DOHH2 (cell line): ENCODE results near the gene TXNRD2.

Source experiments
- CTCF ChIP-seq: fragments of 200-600 bp; sonication (generic); IDR thresholded peaks from one replicate; pipeline ENCODE4 v1.5.1; 2014; ENCODE audit warnings: antibody characterized with exemption, mild to moderate bottlenecking, low read depth, low read length; ENCODE audit not compliant: poor library complexity, severe bottlenecking
- EZH2phosphoT487 ChIP-seq: fragments of 200-600 bp; sonication (generic); IDR thresholded peaks from 2 replicates; pipeline ENCODE4 v1.6.1; 2017; ENCODE audit warnings: borderline replicate concordance, mild to moderate bottlenecking, antibody characterized with exemption, low read length, moderate library complexity, mixed read lengths

- TF ChIP-seq CTCF, result no peak
- no peak for TF ChIP-seq EZH2phosphoT487
Observed at GRCh38 chr22:19863571-19863970, 78.0 kb downstream of the TXNRD2 start.
